NB4 (cell line): ENCODE measurements around the gene ASIC3.
"Not testable (repeated sequence)": the region's sequence is repeated elsewhere in the genome, so short reads cannot be mapped to it uniquely, and the experiment has no call there.

ENCODE experiments used
- DNase-seq: peaks from one replicate; pipeline ENCODE4 v3.0.0; 2010; ENCODE audit warnings: low read depth
- H3K4me3 ChIP-seq: one replicate; pipeline ENCODE4 v1.5.1; 2011; ENCODE audit warnings: mild to moderate bottlenecking, low read depth, low read length, moderate library complexity
- CTCF ChIP-seq: IDR thresholded peaks from one replicate; pipeline ENCODE4 v1.5.1; 2012; ENCODE audit warnings: low read depth, low read length
- MYC ChIP-seq: IDR thresholded peaks from 2 replicates; pipeline ENCODE4 v1.6.1; 2011; ENCODE audit warnings: low read depth, low read length
- POLR2A ChIP-seq: IDR thresholded peaks from 2 replicates; pipeline ENCODE4 v1.6.1; 2011; ENCODE audit warnings: mild to moderate bottlenecking; ENCODE audit not compliant: insufficient read length; ENCODE audit errors: extremely low read depth
- TF ChIP-seq, protein P1 (sequence below): IDR thresholded peaks from 2 replicates; pipeline ENCODE4 v1.6.1; 2011; ENCODE audit warnings: low read depth, low read length

The ASIC3 gene

GRCh38 chr7:151008511-151009323 is 39.6 kb upstream of the ASIC3 start:
- TF ChIP-seq, protein P1, sequence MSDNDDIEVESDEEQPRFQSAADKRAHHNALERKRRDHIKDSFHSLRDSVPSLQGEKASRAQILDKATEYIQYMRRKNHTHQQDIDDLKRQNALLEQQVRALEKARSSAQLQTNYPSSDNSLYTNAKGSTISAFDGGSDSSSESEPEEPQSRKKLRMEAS = no peak
- TF ChIP-seq CTCF = peak; percentile 81
- peak; percentile 82 for DNase-seq
- H3K4me3 ChIP-seq = peak overlapping the region; percentile 14

DNA sequence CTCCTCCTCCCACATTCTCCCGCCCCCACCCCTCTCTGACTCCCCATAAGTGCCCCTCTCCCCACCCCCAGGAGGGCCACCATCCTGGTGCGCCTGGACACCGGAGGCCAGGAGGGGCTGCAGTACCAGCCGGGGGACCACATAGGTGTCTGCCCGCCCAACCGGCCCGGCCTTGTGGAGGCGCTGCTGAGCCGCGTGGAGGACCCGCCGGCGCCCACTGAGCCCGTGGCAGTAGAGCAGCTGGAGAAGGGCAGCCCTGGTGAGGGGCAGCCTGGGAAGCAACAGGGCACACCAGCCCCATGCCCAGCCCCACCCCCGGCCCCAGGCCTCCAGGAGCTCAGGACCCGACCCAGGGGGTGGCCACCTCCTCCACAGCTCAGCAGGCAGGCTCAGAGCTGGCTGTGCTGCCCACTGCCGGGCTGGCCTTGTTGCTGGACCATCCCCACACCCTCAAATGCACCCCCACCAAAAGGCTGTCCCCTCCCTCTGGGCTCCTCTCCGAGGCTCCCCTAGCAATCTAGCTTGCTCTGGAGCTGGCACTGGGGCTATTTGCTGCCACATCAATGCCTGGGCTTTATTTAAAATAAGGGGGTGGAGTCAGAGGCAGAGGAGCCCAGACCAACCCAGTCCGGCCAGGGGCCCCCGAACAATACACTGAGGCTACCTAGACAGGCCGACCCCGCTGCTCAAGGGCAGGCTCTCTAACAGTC is 38.8 kb upstream of the ASIC3 start:
- no peak for DNase-seq
- no peak overlapping the region for H3K4me3 ChIP-seq
- TF ChIP-seq, protein P1 = no peak
- no peak for TF ChIP-seq MYC
- no peak for TF ChIP-seq POLR2A
- peak; percentile 10 for TF ChIP-seq CTCF

- no peak for DNase-seq
- no peak overlapping the region for H3K4me3 ChIP-seq
- TF ChIP-seq MYC (no peak), CTCF (no peak), POLR2A (no peak)
- TF ChIP-seq, protein P1 = no peak
Observed at GRCh38 chr7:151010037-151010306, 38.4 kb upstream of the ASIC3 start.

DNA sequence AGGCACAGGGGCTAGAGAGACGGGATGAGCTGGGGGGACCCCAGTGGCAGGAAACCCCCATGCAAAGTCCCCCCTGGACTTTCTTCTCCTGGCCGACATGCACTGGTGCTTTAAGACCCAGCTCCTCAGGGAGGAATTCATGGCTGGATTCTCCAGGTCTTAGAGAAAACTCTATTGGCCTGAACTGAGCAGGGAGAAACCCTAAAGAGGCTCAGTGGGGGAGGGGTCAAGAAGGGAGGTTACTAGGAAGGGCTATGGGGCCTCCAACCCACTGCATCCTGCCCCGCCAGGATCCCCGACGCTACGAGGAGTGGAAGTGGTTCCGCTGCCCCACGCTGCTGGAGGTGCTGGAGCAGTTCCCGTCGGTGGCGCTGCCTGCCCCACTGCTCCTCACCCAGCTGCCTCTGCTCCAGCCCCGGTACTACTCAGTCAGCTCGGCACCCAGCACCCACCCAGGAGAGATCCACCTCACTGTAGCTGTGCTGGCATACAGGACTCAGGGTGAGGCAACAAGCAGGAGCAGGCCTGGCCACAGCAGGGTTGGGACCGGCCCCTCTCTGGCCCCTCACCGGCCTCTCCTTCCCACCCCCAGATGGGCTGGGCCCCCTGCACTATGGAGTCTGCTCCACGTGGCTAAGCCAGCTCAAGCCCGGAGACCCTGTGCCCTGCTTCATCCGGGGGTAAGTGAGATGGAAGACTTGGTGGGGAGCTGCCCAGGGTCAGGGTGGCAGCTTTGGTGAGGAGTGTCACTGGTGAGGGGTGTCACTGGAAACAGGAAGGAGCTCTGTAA is 37.8 kb upstream of the ASIC3 start:
- no peak overlapping the region for H3K4me3 ChIP-seq
- no peak for DNase-seq
- no peak for TF ChIP-seq POLR2A
- TF ChIP-seq, protein P1 = no peak

DNA sequence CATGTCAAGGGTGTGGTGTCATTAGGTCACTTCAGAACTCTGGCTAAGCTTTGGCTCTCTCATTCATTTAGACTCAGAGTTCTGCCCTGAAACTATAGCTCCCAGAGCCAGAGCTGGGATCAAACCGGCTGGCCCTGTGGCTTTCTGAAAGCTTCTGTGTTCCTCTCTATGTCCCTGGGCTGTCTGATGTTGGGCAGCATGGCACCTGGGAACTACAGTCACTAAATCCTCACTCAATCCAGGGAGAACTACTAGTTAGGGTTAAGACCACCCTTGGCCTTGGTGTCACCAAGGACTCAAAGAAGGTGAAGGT is 37.3 kb upstream of the ASIC3 start:
- no peak for DNase-seq
- TF ChIP-seq MYC (no peak), POLR2A (no peak), CTCF (no peak)
- TF ChIP-seq, protein P1 = no peak
- no peak overlapping the region for H3K4me3 ChIP-seq

- not testable (repeated sequence) for DNase-seq, H3K4me3 ChIP-seq
Observed at GRCh38 chr7:151011616-151012015, 36.7 kb upstream of the ASIC3 start.
